SU-DHL-6 (cell line): ENCODE measurements around the gene BOLA3.

Source experiments
- H2AFZ ChIP-seq: fragments of 200-600 bp; sonication (generic); 2 replicates; pipeline ENCODE4 v1.6.1; 2014; ENCODE audit warnings: low read depth, mild to moderate bottlenecking, moderate library complexity, mixed read lengths, antibody characterized with exemption, low read length; ENCODE audit not compliant: severe bottlenecking
- H3F3A ChIP-seq: fragments of 200-600 bp; shearing (Covaris generic); 2 replicates; pipeline ENCODE4 v1.6.0; 2016; ENCODE audit warnings: antibody characterized with exemption, mild to moderate bottlenecking; ENCODE audit not compliant: insufficient read depth
- H3K27ac ChIP-seq: fragments of 200-600 bp; sonication (generic); 2 replicates; pipeline ENCODE4 v1.5.1; 2016; ENCODE audit warnings: low read depth, mild to moderate bottlenecking, low read length, moderate library complexity, mixed read lengths
- H3K27me3 ChIP-seq: fragments of 200-600 bp; sonication (generic), shearing (Covaris generic); 2 replicates; pipeline ENCODE4 v1.6.0; 2014; ENCODE audit warnings: mild to moderate bottlenecking, low read length
- H3K36me3 ChIP-seq: fragments of 200-600 bp; sonication (generic); 2 replicates; pipeline ENCODE4 v1.6.1; 2014; ENCODE audit warnings: mild to moderate bottlenecking, low read length, mixed read lengths
- H3K4me2 ChIP-seq: fragments of 300-600, 200-600 bp; shearing (Covaris generic), sonication (generic); 2 replicates; pipeline ENCODE4 v1.6.0; 2014; ENCODE audit warnings: low read length, low read depth, mild to moderate bottlenecking; ENCODE audit not compliant: poor library complexity, severe bottlenecking
- H3K4me3 ChIP-seq: fragments of 200-600 bp; sonication (generic); 2 replicates; pipeline ENCODE4 v1.5.1; 2014; ENCODE audit warnings: antibody characterized with exemption, low read length, mild to moderate bottlenecking, mixed read lengths; ENCODE audit not compliant: insufficient read depth, poor library complexity, severe bottlenecking
- H3K79me2 ChIP-seq: fragments of 200-600 bp; sonication (generic); 2 replicates; pipeline ENCODE4 v1.6.1; 2014; ENCODE audit warnings: mild to moderate bottlenecking, low read length, moderate library complexity; ENCODE audit not compliant: insufficient read depth
- H3K9ac ChIP-seq: fragments of 200-600 bp; sonication (generic); 2 replicates; pipeline ENCODE4 v1.7.0; 2014; ENCODE audit warnings: mild to moderate bottlenecking, low read length
- H3K9me2 ChIP-seq: fragments of 200-600 bp; sonication (generic); replicated peaks from 2 replicates; pipeline ENCODE4 v1.6.1; 2014; ENCODE audit warnings: low read length; ENCODE audit not compliant: insufficient read depth
- H3K9me3 ChIP-seq: fragments of 200-600 bp; sonication (generic); 2 replicates; pipeline ENCODE4 v1.6.1; 2014; ENCODE audit warnings: low read length, mixed read lengths; ENCODE audit not compliant: insufficient read depth
- H4K20me1 ChIP-seq: fragments of 200-600 bp; sonication (generic); 2 replicates; pipeline ENCODE4 v1.6.1; 2014; ENCODE audit warnings: low read depth, mild to moderate bottlenecking, antibody characterized with exemption, low read length, moderate library complexity, mixed read lengths
- EZH2phosphoT487 ChIP-seq: fragments of 200-600 bp; sonication (generic), shearing (Covaris generic); conservative IDR thresholded peaks from 2 replicates; pipeline ENCODE4 v1.6.1; 2018; ENCODE audit warnings: mild to moderate bottlenecking, antibody characterized with exemption, low read length, moderate library complexity, mixed read lengths
- TF ChIP-seq, protein P1 (sequence below): fragments of 200-600 bp; sonication (generic); IDR thresholded peaks from one replicate; pipeline ENCODE4 v1.5.1; 2017; ENCODE audit warnings: antibody characterized with exemption, mild to moderate bottlenecking, low read length, moderate library complexity; ENCODE audit not compliant: insufficient read depth, poor library complexity, severe bottlenecking

The BOLA3 gene

DNA sequence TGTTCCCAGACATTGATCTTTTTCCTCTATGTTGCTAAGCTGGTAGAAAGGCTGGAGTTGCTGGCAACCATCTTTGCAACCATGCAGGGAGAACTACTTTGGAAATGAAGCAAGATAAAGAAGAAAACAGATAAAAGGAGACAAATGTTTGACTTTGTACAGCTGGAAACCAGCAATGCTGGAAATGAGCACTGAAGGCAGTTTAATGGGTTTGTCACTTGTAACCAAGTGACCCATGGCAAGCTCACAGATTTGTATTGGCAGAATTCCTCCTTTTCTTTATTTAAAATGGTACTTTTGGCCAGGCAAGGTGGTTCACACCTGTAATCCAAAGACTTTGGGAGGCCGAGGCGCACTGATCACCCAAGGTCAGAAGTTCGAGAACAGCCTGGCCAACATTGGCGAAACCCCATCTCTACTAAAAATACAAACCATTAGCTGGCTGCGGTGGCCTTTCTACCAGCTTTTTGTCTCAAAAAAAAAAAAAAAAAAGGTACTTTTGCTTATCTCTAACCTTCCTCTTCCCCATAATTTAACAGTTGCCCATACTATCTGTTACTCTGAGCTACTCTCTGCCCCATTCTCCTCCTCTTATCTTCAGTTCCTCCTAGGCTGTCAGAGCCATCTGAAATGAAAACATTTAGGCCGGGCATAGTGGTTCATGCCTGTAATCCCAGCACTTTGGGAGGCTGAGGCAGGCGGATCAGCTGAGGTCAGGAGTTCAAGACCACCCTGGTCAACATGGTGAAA is 2.0 kb upstream of the BOLA3 start:
- no peak overlapping the region for H2AFZ ChIP-seq
- no peak overlapping the region for H3K9ac ChIP-seq
- no peaks in the 10 kb centered on the region for H3K27me3 ChIP-seq
- no peaks in the 10 kb centered on the region for H4K20me1 ChIP-seq
- H3K9me2 ChIP-seq, result no peaks in the 10 kb centered on the region
- H3K27ac ChIP-seq, result peak overlapping the region; percentile 9; the same call in 1 of the 2 replicates
- no peak for TF ChIP-seq EZH2phosphoT487
- TF ChIP-seq, protein P1, sequence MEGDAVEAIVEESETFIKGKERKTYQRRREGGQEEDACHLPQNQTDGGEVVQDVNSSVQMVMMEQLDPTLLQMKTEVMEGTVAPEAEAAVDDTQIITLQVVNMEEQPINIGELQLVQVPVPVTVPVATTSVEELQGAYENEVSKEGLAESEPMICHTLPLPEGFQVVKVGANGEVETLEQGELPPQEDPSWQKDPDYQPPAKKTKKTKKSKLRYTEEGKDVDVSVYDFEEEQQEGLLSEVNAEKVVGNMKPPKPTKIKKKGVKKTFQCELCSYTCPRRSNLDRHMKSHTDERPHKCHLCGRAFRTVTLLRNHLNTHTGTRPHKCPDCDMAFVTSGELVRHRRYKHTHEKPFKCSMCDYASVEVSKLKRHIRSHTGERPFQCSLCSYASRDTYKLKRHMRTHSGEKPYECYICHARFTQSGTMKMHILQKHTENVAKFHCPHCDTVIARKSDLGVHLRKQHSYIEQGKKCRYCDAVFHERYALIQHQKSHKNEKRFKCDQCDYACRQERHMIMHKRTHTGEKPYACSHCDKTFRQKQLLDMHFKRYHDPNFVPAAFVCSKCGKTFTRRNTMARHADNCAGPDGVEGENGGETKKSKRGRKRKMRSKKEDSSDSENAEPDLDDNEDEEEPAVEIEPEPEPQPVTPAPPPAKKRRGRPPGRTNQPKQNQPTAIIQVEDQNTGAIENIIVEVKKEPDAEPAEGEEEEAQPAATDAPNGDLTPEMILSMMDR, result no peak
- H3K4me2 ChIP-seq, result no peak overlapping the region
- H3F3A ChIP-seq, result peaks cover 56% of the 10 kb centered on the region
- peaks cover 9% of the 10 kb centered on the region for H3K79me2 ChIP-seq
- H3K36me3 ChIP-seq, result peaks cover 18% of the 10 kb centered on the region; the same call in 1 of the 2 replicates
- no peaks in the 10 kb centered on the region for H3K9me3 ChIP-seq
- no peak overlapping the region for H3K4me3 ChIP-seq

DNA sequence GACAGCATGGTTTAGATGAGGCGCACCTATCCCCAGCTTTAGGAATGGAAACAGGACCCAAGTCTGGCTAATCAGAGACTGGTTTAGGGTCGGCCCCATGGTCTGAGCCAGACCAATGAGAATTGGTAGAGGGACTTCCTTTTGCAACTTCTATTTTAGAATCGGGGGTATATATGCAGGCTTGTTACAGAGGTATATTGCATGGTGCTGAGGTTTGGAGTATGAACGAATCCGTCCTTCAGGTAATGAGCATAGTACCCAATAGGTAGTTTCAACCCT is 1.5 kb upstream of the BOLA3 start:
- Histone ChIP-seq H3K79me2 (peaks cover 9% of the 10 kb centered on the region), H3K9me3 (no peaks in the 10 kb centered on the region), H3K9ac (no peak overlapping the region), H3F3A (peaks cover 51% of the 10 kb centered on the region), H3K36me3 (peaks cover 12% of the 10 kb centered on the region; the same call in 1 of the 2 replicates), H3K4me2 (no peak overlapping the region), H3K27ac (peak overlapping the region; percentile 9; the same call in 1 of the 2 replicates), H3K27me3 (no peaks in the 10 kb centered on the region), H3K4me3 (no peak overlapping the region), H3K9me2 (no peaks in the 10 kb centered on the region), H4K20me1 (no peaks in the 10 kb centered on the region), H2AFZ (no peak overlapping the region)
- TF ChIP-seq, protein P1, result no peak
- no peak for TF ChIP-seq EZH2phosphoT487

DNA sequence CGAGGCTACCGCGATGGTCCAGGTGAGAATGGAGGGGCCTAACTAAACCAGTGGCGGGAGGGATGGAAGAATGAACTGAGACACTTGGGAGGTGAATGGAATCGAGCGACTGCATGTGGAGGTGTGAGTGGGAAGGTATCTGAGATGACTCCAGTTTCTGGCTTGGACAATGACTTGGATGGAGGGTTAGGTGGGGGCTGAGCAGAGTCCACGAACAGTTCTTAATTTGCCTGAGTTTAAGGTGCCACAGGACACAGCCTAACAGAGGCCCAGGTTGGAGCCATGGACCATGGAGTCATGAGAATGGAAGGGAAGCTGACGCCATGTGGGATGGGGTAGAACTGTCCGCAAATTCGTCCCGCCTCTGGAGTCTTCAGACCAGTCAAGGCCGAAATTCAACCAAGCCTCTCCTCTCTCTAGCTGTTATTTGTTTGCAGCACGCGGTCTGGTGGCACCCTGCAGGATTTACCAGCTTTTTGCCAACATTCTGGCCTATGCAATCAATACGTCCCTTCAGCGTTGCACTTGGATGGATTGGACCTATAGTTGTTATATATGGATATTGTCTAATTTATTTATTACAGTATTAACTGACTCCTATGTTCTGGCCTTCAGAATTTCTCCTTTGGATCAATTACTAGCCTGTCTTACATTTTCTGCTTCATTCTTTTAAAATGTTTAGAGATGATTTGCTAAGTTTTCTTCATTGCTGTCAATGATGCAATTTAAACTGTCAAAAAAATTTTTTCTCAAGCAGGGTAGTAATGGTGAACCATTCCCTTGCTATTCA is 940 bp upstream of the BOLA3 start:
- H2AFZ ChIP-seq, result peak overlapping the region; percentile 96
- no peaks in the 10 kb centered on the region for H3K9me2 ChIP-seq
- peak overlapping the region; percentile 75 for H3K4me3 ChIP-seq
- H4K20me1 ChIP-seq, result no peaks in the 10 kb centered on the region
- H3K9me3 ChIP-seq, result no peaks in the 10 kb centered on the region
- H3K27me3 ChIP-seq, result no peaks in the 10 kb centered on the region
- H3K4me2 ChIP-seq, result peak overlapping the region; percentile 89
- H3K36me3 ChIP-seq, result peaks cover 10% of the 10 kb centered on the region; the same call in 1 of the 2 replicates
- H3K27ac ChIP-seq, result peak overlapping the region; percentile 32; the same call in 1 of the 2 replicates
- H3F3A ChIP-seq, result peaks cover 48% of the 10 kb centered on the region
- TF ChIP-seq EZH2phosphoT487, result no peak
- TF ChIP-seq, protein P1, result no peak
- peak overlapping the region; percentile 78 for H3K9ac ChIP-seq
- H3K79me2 ChIP-seq, result peaks cover 9% of the 10 kb centered on the region
